ENCODE data around the gene MDFI. TPM values are rescaled to one million over a fixed set of nuclear protein-coding genes. Genes with fewer than 3 reads are reported as not detected.
"Not testable (repeated sequence)": the region's sequence is repeated elsewhere in the genome, so short reads cannot be mapped to it uniquely, and the experiment has no call there.

MDFI gene
- total RNA-seq, 4 donors from 2014 or later = 0.83 to 4.6 (median 3.5) TPM

GRCh38 chr6:41614715-41615114 is 23.6 kb upstream of the MDFI start:
- Histone ChIP-seq H3K9me3 (peaks cover 0 to 9% (median 0%) of the 10 kb centered on the region in 4 donors), H3K4me3 (no peak overlapping the region), H3K27me3 (peaks cover 0 to 7% (median 0%) of the 10 kb centered on the region in 4 donors), H3K27ac (replicated peaks in 1 of 4) (no peak overlapping the region), H3K36me3 (no peaks in the 10 kb centered on the region), H3K4me1 (no peaks in the 10 kb centered on the region)
- 89% methylated on average over 2 of the region's 2 CpGs for WGBS
- no peak for DNase-seq (ENCODE audit: extremely low spot score)
- intact Hi-C loops (cut with DNase I) = no loop called here
- TF ChIP-seq EP300 (IDR thresholded peaks at IDR 0.05) (no peak), POLR2A (IDR thresholded peaks at IDR 0.05; ENCODE audit: low read depth) (no peak), CTCF (IDR thresholded peaks at IDR 0.05) (no peak), POLR2AphosphoS5 (IDR thresholded peaks at IDR 0.05) (no peak)

- intact Hi-C loops (cut with DNase I) = no loop called here
These were observed 23.0 kb upstream of the MDFI start for GRCh38 chr6:41615311-41615710.

GRCh38 chr6:41618598-41618997 is 19.7 kb upstream of the MDFI start:
- peaks cover 0 to 21% (median 12%) of the 10 kb centered on the region in 4 donors for H3K9me3 ChIP-seq
- TF ChIP-seq CTCF (IDR thresholded peaks at IDR 0.05) = no peak
- no peak for TF ChIP-seq POLR2AphosphoS5 (IDR thresholded peaks at IDR 0.05)
- TF ChIP-seq EP300 (IDR thresholded peaks at IDR 0.05) = no peak
- no peak for TF ChIP-seq POLR2A (IDR thresholded peaks at IDR 0.05; ENCODE audit: low read depth)
- WGBS = 85% methylated on average over 3 of the region's 3 CpGs
- H3K27ac ChIP-seq (replicated peaks in 1 of 4) = no peak overlapping the region
- H3K27me3 ChIP-seq = peaks cover 0 to 7% (median 0%) of the 10 kb centered on the region in 4 donors
- DNase-seq (ENCODE audit: extremely low spot score) = no peak
- H3K4me3 ChIP-seq = no peak overlapping the region
- H3K4me1 ChIP-seq = no peaks in the 10 kb centered on the region
- H3K36me3 ChIP-seq = no peaks in the 10 kb centered on the region
- intact Hi-C loops (cut with DNase I) = no loop called here

More at GRCh38 chr6:41615311-41615710, 23.0 kb upstream of the MDFI start:
- H3K9me3 ChIP-seq = peaks cover 0 to 9% (median under 1%) of the 10 kb centered on the region in 4 donors
- H3K27ac ChIP-seq (replicated peaks in 1 of 4) = no peak overlapping the region
- DNase-seq (ENCODE audit: extremely low spot score) = no peak
- peaks cover 0 to 7% (median 0%) of the 10 kb centered on the region in 4 donors for H3K27me3 ChIP-seq
- TF ChIP-seq POLR2AphosphoS5 (IDR thresholded peaks at IDR 0.05) (no peak), CTCF (IDR thresholded peaks at IDR 0.05) (no peak), POLR2A (IDR thresholded peaks at IDR 0.05; ENCODE audit: low read depth) (no peak)
- H3K36me3 ChIP-seq = no peaks in the 10 kb centered on the region
- 85% methylated on average over 5 of the region's 7 CpGs for WGBS
- H3K4me1 ChIP-seq = no peaks in the 10 kb centered on the region
- no peak overlapping the region for H3K4me3 ChIP-seq

- WGBS = 79% methylated on average over 4 of the region's 4 CpGs
- intact Hi-C loops (cut with DNase I); H3K4me1 ChIP-seq; H3K4me3 ChIP-seq; H3K27ac ChIP-seq (replicated peaks in 1 of 4); H3K27me3 ChIP-seq; H3K36me3 ChIP-seq; DNase-seq (ENCODE audit: extremely low spot score): not testable (repeated sequence)
- peaks cover 0 to 21% (median 11%) of the 10 kb centered on the region in 4 donors for H3K9me3 ChIP-seq
These were observed 19.1 kb upstream of the MDFI start for GRCh38 chr6:41619193-41619592.

- H3K27ac ChIP-seq (replicated peaks in 1 of 4) = no peak overlapping the region
- H3K4me1 ChIP-seq = peaks cover 6 to 11% (median 9%) of the 10 kb centered on the region in 4 donors
- intact Hi-C loops (cut with DNase I) = no loop called here
- H3K9me3 ChIP-seq = peaks cover 0 to 21% (median 11%) of the 10 kb centered on the region in 4 donors
- DNase-seq (ENCODE audit: extremely low spot score) = no peak
- peaks cover 0 to 7% (median 0%) of the 10 kb centered on the region in 4 donors for H3K27me3 ChIP-seq
- no peak overlapping the region for H3K4me3 ChIP-seq
- H3K36me3 ChIP-seq = no peaks in the 10 kb centered on the region
- TF ChIP-seq POLR2A (IDR thresholded peaks at IDR 0.05; ENCODE audit: low read depth) (no peak), CTCF (IDR thresholded peaks at IDR 0.05) (no peak), POLR2AphosphoS5 (IDR thresholded peaks at IDR 0.05) (no peak), EP300 (IDR thresholded peaks at IDR 0.05) (no peak)
These were observed 16.9 kb upstream of the MDFI start for GRCh38 chr6:41621367-41621766.

Data from esophagus muscularis mucosa (tissue), 4 donors.